Panc1 (cell line): ENCODE results near the gene C9orf43. TPM values are rescaled to one million over a fixed set of nuclear protein-coding genes. Genes with fewer than 3 reads are reported as not detected.

Experiments
- ATAC-seq: fragments of 200-7000 bp; cut with Tn5 transposase; 2 replicates; pipeline ENCODE4 v1.9.1; 2020; ENCODE audit warnings: mild to moderate bottlenecking, moderate library complexity
- BruUV-seq: library from RNA; stranded (reverse); fragments of 400-500 nt; replicated peaks from 2 replicates; lab custom pipeline; 2021; lab: Mats Ljungman, UMichigan
- CTCF ChIA-PET: fragments of 300-600 bp; sonication (Branson Sonifier 250); formaldehyde crosslinking; loops from one replicate; lab custom pipeline; 2022; ENCODE audit warnings: antibody characterized with exemption; lab: Charles Lee
- POLR2A ChIA-PET: fragments of 300-600 bp; sonication (Branson Sonifier 250); formaldehyde crosslinking; loops from one replicate; lab custom pipeline; 2022; ENCODE audit warnings: antibody characterized with exemption; lab: Charles Lee
- DNase-seq: peaks from one replicate; pipeline ENCODE4 v3.0.0-alpha.2; 2010; ENCODE audit warnings: low read depth, low spot score
- H3K27ac ChIP-seq: 2 replicates; pipeline ENCODE4 v1.5.1; 2011; ENCODE audit warnings: mild to moderate bottlenecking, low read length, inconsistent platforms
- H3K27me3 ChIP-seq: fragments of 200-500 bp; sonication (Bioruptor generic); 2 replicates; pipeline ENCODE4 v1.6.0; 2014; ENCODE audit warnings: low read length, inconsistent platforms; ENCODE audit not compliant: control insufficient read depth, insufficient read depth
- H3K36me3 ChIP-seq: fragments of 200-500 bp; sonication (Bioruptor generic); 2 replicates; pipeline ENCODE4 v1.5.1; 2014; ENCODE audit warnings: inconsistent platforms, mild to moderate bottlenecking, low read length, moderate library complexity; ENCODE audit not compliant: control insufficient read depth, insufficient read depth
- H3K4me1 ChIP-seq: 2 replicates; pipeline ENCODE4 v1.5.1; 2011; ENCODE audit warnings: inconsistent platforms, mild to moderate bottlenecking, low read length, moderate library complexity; ENCODE audit not compliant: control insufficient read depth, insufficient read depth
- H3K4me3 ChIP-seq, 2 experiments: 2 replicates each; pipeline ENCODE4 v1.5.1; 2011 to 2012; ENCODE audit warnings: low read depth in 2 of 2, low read length in 2 of 2, mild to moderate bottlenecking in 2 of 2, inconsistent platforms in 1 of 2, moderate library complexity in 1 of 2
- H3K9me3 ChIP-seq: fragments of 200-500 bp; sonication (Bioruptor generic); 2 replicates; pipeline ENCODE4 v1.5.1; 2014; ENCODE audit warnings: low read depth, mild to moderate bottlenecking, inconsistent platforms, low read length, moderate library complexity; ENCODE audit not compliant: control insufficient read depth, insufficient read depth
- POLR2AphosphoS5 ChIP-seq: IDR thresholded peaks from 2 replicates; pipeline ENCODE4 v1.6.1; 2012; ENCODE audit warnings: mild to moderate bottlenecking, low read depth, low read length, moderate library complexity
- SIN3A ChIP-seq: IDR thresholded peaks from 2 replicates; pipeline ENCODE4 v1.6.1; 2012; ENCODE audit warnings: low read depth, mild to moderate bottlenecking, low read length, moderate library complexity, borderline replicate concordance; ENCODE audit not compliant: insufficient read depth
- TCF7L2 ChIP-seq: IDR thresholded peaks from 2 replicates; pipeline ENCODE4 v1.6.1; 2011; ENCODE audit warnings: mild to moderate bottlenecking, low read depth, low read length, inconsistent platforms
- in situ Hi-C: cut with HindIII; loops from 2 replicates; pipeline ENCODE4 v1.10.0; 2016; ENCODE audit warnings: low sequenced_read_pairs, low pct_unique_long_range_greater_than_20kb
- intact Hi-C: fragments of 100-400 bp; cut with micrococcal nuclease; formaldehyde crosslinking; loops from one replicate; pipeline ENCODE4 v1.10.0; 2022; ENCODE audit not compliant: unreplicated experiment
- total RNA-seq: library from RNA; stranded (reverse); gene quantifications from one replicate; pipeline ENCODE4 v1.2.1, GENCODE V29; 2021; ENCODE audit not compliant: unreplicated experiment
- TF ChIP-seq, protein P1 (sequence below), 2 experiments: IDR thresholded peaks; 2 replicates each; pipeline ENCODE4 v1.6.1; 2011 to 2012; ENCODE audit warnings: low read depth in 2 of 2, control low read depth in 1 of 2, low read length in 1 of 2, mild to moderate bottlenecking in 1 of 2, moderate library complexity in 1 of 2; ENCODE audit not compliant: insufficient read depth in 1 of 2
- TF ChIP-seq, protein P2 (sequence below): fragments of 450-650 bp; IDR thresholded peaks from 2 replicates; pipeline ENCODE4 v1.5.1; 2017; ENCODE audit warnings: mild to moderate bottlenecking

C9orf43 gene
- total RNA-seq, 1 experiment from 2014 or later, result 1.2 TPM

DNA sequence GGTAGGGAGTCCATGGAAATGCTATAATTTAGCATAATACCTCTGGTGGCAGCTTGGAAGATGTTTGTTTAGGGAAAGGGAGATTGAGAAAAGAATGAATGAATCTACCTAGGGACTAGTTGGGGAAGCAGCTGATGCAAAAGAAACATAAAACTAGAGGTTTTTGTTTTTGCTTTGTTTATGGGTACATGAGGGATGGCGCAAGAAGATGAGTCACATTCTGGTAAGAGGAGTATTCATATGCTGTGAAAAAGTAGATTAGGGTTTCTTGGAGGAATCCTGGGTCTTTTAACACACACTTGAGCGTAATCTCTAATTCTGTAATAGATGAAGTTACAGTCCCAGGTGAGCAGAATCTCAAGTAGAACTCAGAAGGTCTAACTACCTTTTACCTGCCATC, 17.1 kb downstream of the C9orf43 start:
- ChIA-PET CTCF (no interaction called here), POLR2A (no interaction called here)
- Histone ChIP-seq H3K27ac (no peak overlapping the region), H3K4me3 (no peak overlapping the region), H3K36me3 (no peaks in the 10 kb centered on the region), H3K27me3 (no peaks in the 10 kb centered on the region), H3K9me3 (no peaks in the 10 kb centered on the region), H3K4me1 (no peaks in the 10 kb centered on the region)
- ATAC-seq (no peak), DNase-seq (no peak)
- in situ Hi-C loops, result no loop called here
- intact Hi-C loops, result no loop called here
- TF ChIP-seq SIN3A, result no peak
- TF ChIP-seq TCF7L2, result no peak
- TF ChIP-seq, protein P1, sequence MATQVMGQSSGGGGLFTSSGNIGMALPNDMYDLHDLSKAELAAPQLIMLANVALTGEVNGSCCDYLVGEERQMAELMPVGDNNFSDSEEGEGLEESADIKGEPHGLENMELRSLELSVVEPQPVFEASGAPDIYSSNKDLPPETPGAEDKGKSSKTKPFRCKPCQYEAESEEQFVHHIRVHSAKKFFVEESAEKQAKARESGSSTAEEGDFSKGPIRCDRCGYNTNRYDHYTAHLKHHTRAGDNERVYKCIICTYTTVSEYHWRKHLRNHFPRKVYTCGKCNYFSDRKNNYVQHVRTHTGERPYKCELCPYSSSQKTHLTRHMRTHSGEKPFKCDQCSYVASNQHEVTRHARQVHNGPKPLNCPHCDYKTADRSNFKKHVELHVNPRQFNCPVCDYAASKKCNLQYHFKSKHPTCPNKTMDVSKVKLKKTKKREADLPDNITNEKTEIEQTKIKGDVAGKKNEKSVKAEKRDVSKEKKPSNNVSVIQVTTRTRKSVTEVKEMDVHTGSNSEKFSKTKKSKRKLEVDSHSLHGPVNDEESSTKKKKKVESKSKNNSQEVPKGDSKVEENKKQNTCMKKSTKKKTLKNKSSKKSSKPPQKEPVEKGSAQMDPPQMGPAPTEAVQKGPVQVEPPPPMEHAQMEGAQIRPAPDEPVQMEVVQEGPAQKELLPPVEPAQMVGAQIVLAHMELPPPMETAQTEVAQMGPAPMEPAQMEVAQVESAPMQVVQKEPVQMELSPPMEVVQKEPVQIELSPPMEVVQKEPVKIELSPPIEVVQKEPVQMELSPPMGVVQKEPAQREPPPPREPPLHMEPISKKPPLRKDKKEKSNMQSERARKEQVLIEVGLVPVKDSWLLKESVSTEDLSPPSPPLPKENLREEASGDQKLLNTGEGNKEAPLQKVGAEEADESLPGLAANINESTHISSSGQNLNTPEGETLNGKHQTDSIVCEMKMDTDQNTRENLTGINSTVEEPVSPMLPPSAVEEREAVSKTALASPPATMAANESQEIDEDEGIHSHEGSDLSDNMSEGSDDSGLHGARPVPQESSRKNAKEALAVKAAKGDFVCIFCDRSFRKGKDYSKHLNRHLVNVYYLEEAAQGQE (IDR thresholded peaks at IDR 0.05; ENCODE audit: insufficient read depth in 1 of 2, low read depth in 2 of 2, low read length in 1 of 2), result no peak
- no peak for TF ChIP-seq POLR2AphosphoS5
- TF ChIP-seq, protein P2, sequence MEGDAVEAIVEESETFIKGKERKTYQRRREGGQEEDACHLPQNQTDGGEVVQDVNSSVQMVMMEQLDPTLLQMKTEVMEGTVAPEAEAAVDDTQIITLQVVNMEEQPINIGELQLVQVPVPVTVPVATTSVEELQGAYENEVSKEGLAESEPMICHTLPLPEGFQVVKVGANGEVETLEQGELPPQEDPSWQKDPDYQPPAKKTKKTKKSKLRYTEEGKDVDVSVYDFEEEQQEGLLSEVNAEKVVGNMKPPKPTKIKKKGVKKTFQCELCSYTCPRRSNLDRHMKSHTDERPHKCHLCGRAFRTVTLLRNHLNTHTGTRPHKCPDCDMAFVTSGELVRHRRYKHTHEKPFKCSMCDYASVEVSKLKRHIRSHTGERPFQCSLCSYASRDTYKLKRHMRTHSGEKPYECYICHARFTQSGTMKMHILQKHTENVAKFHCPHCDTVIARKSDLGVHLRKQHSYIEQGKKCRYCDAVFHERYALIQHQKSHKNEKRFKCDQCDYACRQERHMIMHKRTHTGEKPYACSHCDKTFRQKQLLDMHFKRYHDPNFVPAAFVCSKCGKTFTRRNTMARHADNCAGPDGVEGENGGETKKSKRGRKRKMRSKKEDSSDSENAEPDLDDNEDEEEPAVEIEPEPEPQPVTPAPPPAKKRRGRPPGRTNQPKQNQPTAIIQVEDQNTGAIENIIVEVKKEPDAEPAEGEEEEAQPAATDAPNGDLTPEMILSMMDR, result no peak
- no TSS peak for BruUV-seq

DNA sequence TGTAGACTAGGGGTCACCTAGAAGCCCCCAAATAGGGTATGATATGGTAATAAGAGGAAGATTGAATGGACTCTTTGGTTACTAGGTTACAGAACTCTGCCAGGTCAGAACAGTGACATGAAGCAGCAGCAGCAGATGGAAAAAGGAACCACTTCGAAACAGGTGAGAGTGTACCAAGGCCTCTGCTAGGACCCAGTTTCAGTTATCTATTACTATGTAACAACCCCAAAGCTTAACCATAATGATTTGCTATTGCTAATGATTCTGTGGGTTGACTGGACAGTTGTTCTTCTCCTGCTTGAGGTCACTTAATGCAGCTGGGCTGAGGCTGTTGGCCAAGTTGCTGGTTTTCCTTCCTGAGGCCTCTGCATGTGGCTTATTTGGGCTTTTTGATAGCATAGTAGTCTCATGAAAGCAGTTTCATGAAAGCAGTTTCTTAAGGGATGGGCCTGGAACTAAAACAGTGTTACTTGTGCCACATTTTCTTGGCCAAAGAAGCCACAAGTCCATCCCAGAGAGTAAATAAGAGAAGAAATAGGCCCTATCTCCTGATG, 17.6 kb downstream of the C9orf43 start:
- in situ Hi-C loops, result no loop called here
- no peak overlapping the region for H3K4me3 ChIP-seq
- DNase-seq (no peak), ATAC-seq (no peak)
- no peaks in the 10 kb centered on the region for H3K9me3 ChIP-seq
- H3K36me3 ChIP-seq, result no peaks in the 10 kb centered on the region
- BruUV-seq, result no TSS peak
- no peak for TF ChIP-seq POLR2AphosphoS5
- TF ChIP-seq, protein P1 (IDR thresholded peaks at IDR 0.05; ENCODE audit: insufficient read depth in 1 of 2, low read depth in 2 of 2, low read length in 1 of 2), result no peak
- TF ChIP-seq, protein P2, result no peak
- TF ChIP-seq SIN3A, result no peak
- TF ChIP-seq TCF7L2, result no peak
- H3K27ac ChIP-seq, result no peak overlapping the region
- ChIA-PET POLR2A (no interaction called here), CTCF (no interaction called here)
- H3K27me3 ChIP-seq, result no peaks in the 10 kb centered on the region
- H3K4me1 ChIP-seq, result no peaks in the 10 kb centered on the region
- intact Hi-C loops, result no loop called here
